Adrenal gland (tissue), 5 donors: ENCODE data around the gene COPRS.
"Not testable (repeated sequence)": the region's sequence is repeated elsewhere in the genome, so short reads cannot be mapped to it uniquely, and the experiment has no call there.

Experiments
- CTCF ChIP-seq, 6 experiments: fragments of 450-650 bp in 4 of 6; fragments of 200-600 bp in 2 of 6; sonication (generic) in 1 of 6; IDR thresholded peaks; 1 replicate in 5 of 6; 2 replicates in 1 of 6; pipeline versions ENCODE4 v1.5.1 to v1.8.0; 2016 to 2021; ENCODE audit warnings: antibody characterized with exemption in 6 of 6, mild to moderate bottlenecking in 2 of 6, moderate library complexity in 1 of 6
- POLR2A ChIP-seq, 2 donors: fragments of 450-650 bp; IDR thresholded peaks; one replicate each; pipeline ENCODE4 v1.6.1; 2017; ENCODE audit warnings: antibody characterized with exemption in 2 of 2, mild to moderate bottlenecking in 2 of 2, moderate library complexity in 1 of 2
- donor health status: DM: no; HTN: no; CAD: no.

GRCh38 chr17:31828955-31829354 lies 30.1 kb downstream of the COPRS start:
- TF ChIP-seq CTCF, POLR2A (IDR thresholded peaks at IDR 0.05): not testable (repeated sequence)
